Measurements from ENCODE around the gene ANKRD6. TPM values are rescaled to one million over a fixed set of nuclear protein-coding genes. Genes with fewer than 3 reads are reported as not detected.

ANKRD6 gene
- total RNA-seq, 1 experiment from 2014 or later: 20.5 TPM

DNA sequence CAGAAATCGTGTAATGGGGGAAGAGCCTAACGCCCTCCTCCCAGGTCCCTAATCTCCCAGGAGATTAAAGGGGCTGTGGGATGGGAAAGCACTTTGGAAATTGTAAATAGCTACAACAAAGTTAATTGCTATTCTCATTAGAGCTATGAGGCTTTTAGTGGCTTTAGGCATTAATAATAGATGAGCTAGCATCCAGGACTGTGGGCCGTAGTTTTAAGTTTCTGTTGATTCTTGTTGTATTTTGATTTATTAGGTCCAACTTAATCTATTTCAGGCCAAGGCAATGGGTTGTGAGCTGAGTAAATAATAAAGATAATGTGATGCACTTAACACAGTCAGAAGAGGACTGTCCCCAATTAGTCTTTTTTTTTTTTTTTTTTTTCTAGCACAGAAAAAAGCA, 67.7 kb downstream of the ANKRD6 start:
- Mint-ChIP-seq H3K4me3 (ENCODE audit: unreplicated experiment) (no peak overlapping the region), H3K9me3 (ENCODE audit: unreplicated experiment) (no peaks in the 10 kb centered on the region), H3K27me3 (ENCODE audit: insufficient read depth, unreplicated experiment) (no peaks in the 10 kb centered on the region), H3K4me1 (ENCODE audit: low read depth, unreplicated experiment) (peaks cover 24% of the 10 kb centered on the region), H3K27ac (ENCODE audit: unreplicated experiment) (no peak overlapping the region), H3K36me3 (ENCODE audit: insufficient read depth, unreplicated experiment) (peaks cover 8% of the 10 kb centered on the region)
- no TSS peak for BruUV-seq (replicated peaks)
- no peaks in the 10 kb centered on the region for H3K9me3 ChIP-seq
- no peaks in the 10 kb centered on the region for H3K27me3 ChIP-seq (replicated peaks; ENCODE audit: control insufficient read depth, insufficient read depth, low read length)
- peaks cover 41% of the 10 kb centered on the region for H3K4me1 ChIP-seq
- CTCF ChIA-PET: interaction anchor here (0.6 to 1.8 kb wide), 3 partner anchors 10 to 98 kb away, joined by 5 to 12 read pairs (median 6); no protein-coding TSS in a partner anchor
- DNase-seq: no peak
- H3K36me3 ChIP-seq (ENCODE audit: control insufficient read depth, insufficient read depth, low read length): no peaks in the 10 kb centered on the region
- H3K4me3 ChIP-seq (ENCODE audit: low read depth, low read length): no peak overlapping the region
- POLR2A ChIA-PET: interaction anchor here (0.8 kb wide), 1 partner anchor 42 kb away, joined by 3 read pairs; no protein-coding TSS in a partner anchor
- TF ChIP-seq, protein P1, sequence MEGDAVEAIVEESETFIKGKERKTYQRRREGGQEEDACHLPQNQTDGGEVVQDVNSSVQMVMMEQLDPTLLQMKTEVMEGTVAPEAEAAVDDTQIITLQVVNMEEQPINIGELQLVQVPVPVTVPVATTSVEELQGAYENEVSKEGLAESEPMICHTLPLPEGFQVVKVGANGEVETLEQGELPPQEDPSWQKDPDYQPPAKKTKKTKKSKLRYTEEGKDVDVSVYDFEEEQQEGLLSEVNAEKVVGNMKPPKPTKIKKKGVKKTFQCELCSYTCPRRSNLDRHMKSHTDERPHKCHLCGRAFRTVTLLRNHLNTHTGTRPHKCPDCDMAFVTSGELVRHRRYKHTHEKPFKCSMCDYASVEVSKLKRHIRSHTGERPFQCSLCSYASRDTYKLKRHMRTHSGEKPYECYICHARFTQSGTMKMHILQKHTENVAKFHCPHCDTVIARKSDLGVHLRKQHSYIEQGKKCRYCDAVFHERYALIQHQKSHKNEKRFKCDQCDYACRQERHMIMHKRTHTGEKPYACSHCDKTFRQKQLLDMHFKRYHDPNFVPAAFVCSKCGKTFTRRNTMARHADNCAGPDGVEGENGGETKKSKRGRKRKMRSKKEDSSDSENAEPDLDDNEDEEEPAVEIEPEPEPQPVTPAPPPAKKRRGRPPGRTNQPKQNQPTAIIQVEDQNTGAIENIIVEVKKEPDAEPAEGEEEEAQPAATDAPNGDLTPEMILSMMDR (IDR thresholded peaks at IDR 0.05; ENCODE audit: insufficient read depth in 1 of 2, low read depth in 1 of 2, low read length in 1 of 2, severe bottlenecking in 1 of 2, unreplicated experiment in 1 of 2): no peak
- intact Hi-C loops (cut with micrococcal nuclease; ENCODE audit: unreplicated experiment): loop anchor here (2.0 to 5.0 kb wide), 4 partner anchors 18 to 97 kb away; no protein-coding TSS in a partner anchor

DNA sequence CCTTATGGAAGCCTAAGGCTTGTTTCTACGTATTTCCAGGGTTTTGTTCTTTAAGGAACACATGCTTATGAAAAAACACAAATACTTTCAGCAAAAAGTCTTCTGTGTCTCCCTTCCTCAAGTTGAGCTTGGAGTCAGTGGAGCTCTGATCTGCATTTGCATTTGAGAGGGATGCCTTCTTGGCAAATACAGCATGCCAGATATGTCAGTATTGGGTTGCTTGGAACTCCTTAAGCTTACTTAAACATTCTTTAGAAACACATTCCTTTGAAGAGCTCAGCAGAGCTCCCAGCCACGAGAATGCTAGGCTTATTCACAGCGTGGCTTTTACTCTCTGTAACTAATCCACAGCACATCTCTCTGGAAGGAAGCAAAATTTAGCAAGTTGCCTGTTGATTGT, 68.3 kb downstream of the ANKRD6 start:
- peak overlapping the region; percentile 51 for H3K4me3 Mint-ChIP-seq (ENCODE audit: unreplicated experiment)
- no peaks in the 10 kb centered on the region for H3K27me3 ChIP-seq (replicated peaks; ENCODE audit: control insufficient read depth, insufficient read depth, low read length)
- ChIA-PET CTCF (interaction anchor here (0.6 to 1.8 kb wide), 5 partner anchors 19 to 570 kb away, joined by 3 to 6 read pairs (median 5); no protein-coding TSS in a partner anchor), POLR2A (interaction anchor here (0.8 kb wide), 1 partner anchor 41 kb away, joined by 3 read pairs; no protein-coding TSS in a partner anchor)
- no peaks in the 10 kb centered on the region for H3K9me3 ChIP-seq
- H3K36me3 ChIP-seq (ENCODE audit: control insufficient read depth, insufficient read depth, low read length): no peaks in the 10 kb centered on the region
- no TSS peak for BruUV-seq (replicated peaks)
- TF ChIP-seq, protein P1 (IDR thresholded peaks at IDR 0.05; ENCODE audit: insufficient read depth in 1 of 2, low read depth in 1 of 2, low read length in 1 of 2, severe bottlenecking in 1 of 2, unreplicated experiment in 1 of 2): no peak
- H3K4me1 ChIP-seq: peaks cover 43% of the 10 kb centered on the region
- H3K9me3 Mint-ChIP-seq (ENCODE audit: unreplicated experiment): no peaks in the 10 kb centered on the region
- H3K4me1 Mint-ChIP-seq (ENCODE audit: low read depth, unreplicated experiment): peaks cover 24% of the 10 kb centered on the region
- H3K36me3 Mint-ChIP-seq (ENCODE audit: insufficient read depth, unreplicated experiment): peaks cover 8% of the 10 kb centered on the region
- H3K27ac Mint-ChIP-seq (ENCODE audit: unreplicated experiment): peak overlapping the region; percentile 69
- H3K4me3 ChIP-seq (ENCODE audit: low read depth, low read length): no peak overlapping the region
- peak in 1 of 2 experiments; percentile 25 for DNase-seq
- intact Hi-C loops (cut with micrococcal nuclease; ENCODE audit: unreplicated experiment): loop anchor here (2.0 to 5.0 kb wide), 4 partner anchors 18 to 96 kb away; no protein-coding TSS in a partner anchor
- H3K27me3 Mint-ChIP-seq (ENCODE audit: insufficient read depth, unreplicated experiment): no peaks in the 10 kb centered on the region

DNA sequence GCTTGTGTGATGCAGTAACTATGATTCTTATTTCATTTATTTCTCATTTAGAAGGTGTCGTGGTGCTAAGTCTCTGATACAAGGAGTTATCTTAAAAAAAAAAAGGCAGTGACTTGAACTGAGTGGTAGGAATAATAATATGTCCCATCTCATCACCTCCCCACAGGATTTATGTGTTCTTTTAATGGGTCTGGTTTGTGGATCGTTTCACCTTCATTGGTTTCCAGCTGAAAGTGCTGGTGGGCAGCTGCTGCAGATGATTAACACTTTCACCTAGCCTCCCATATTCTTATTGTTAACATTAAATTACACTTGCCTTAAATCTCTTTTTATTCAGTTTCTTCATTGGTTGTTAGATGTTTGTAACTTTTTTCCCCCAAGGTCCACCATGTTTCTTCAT, 68.8 kb downstream of the ANKRD6 start:
- BruUV-seq (replicated peaks): no TSS peak
- H3K4me1 Mint-ChIP-seq (ENCODE audit: low read depth, unreplicated experiment): peaks cover 28% of the 10 kb centered on the region
- Histone ChIP-seq H3K4me1 (peaks cover 48% of the 10 kb centered on the region), H3K9me3 (no peaks in the 10 kb centered on the region), H3K36me3 (ENCODE audit: control insufficient read depth, insufficient read depth, low read length) (no peaks in the 10 kb centered on the region), H3K27me3 (replicated peaks; ENCODE audit: control insufficient read depth, insufficient read depth, low read length) (no peaks in the 10 kb centered on the region), H3K4me3 (ENCODE audit: low read depth, low read length) (no peak overlapping the region)
- H3K27me3 Mint-ChIP-seq (ENCODE audit: insufficient read depth, unreplicated experiment): no peaks in the 10 kb centered on the region
- POLR2A ChIA-PET: interaction anchor here (0.8 kb wide), 1 partner anchor 41 kb away, joined by 3 read pairs; no protein-coding TSS in a partner anchor
- TF ChIP-seq, protein P1 (IDR thresholded peaks at IDR 0.05; ENCODE audit: insufficient read depth in 1 of 2, low read depth in 1 of 2, low read length in 1 of 2, severe bottlenecking in 1 of 2, unreplicated experiment in 1 of 2): no peak
- intact Hi-C loops (cut with micrococcal nuclease; ENCODE audit: unreplicated experiment): loop anchor here (2.0 to 5.0 kb wide), 4 partner anchors 19 to 96 kb away; no protein-coding TSS in a partner anchor
- H3K9me3 Mint-ChIP-seq (ENCODE audit: unreplicated experiment): no peaks in the 10 kb centered on the region
- peak overlapping the region; percentile 51 for H3K4me3 Mint-ChIP-seq (ENCODE audit: unreplicated experiment)
- peaks cover 8% of the 10 kb centered on the region for H3K36me3 Mint-ChIP-seq (ENCODE audit: insufficient read depth, unreplicated experiment)
- H3K27ac Mint-ChIP-seq (ENCODE audit: unreplicated experiment): peak overlapping the region; percentile 69
- no peak for DNase-seq
- CTCF ChIA-PET: interaction anchor here (0.6 to 1.8 kb wide), 4 partner anchors 20 to 571 kb away, joined by 3 to 5 read pairs (median 4); no protein-coding TSS in a partner anchor

Measured in Caco-2 (cell line).